ENCODE results near the gene SCGB3A1. TPM values are rescaled to one million over a fixed set of nuclear protein-coding genes. Genes with fewer than 3 reads are reported as not detected.

Gene SCGB3A1
- polyA plus RNA-seq, 1 donor (not counting 4 experiments of a cell fraction or from before 2014, with no cell fraction given): not detected

DNA sequence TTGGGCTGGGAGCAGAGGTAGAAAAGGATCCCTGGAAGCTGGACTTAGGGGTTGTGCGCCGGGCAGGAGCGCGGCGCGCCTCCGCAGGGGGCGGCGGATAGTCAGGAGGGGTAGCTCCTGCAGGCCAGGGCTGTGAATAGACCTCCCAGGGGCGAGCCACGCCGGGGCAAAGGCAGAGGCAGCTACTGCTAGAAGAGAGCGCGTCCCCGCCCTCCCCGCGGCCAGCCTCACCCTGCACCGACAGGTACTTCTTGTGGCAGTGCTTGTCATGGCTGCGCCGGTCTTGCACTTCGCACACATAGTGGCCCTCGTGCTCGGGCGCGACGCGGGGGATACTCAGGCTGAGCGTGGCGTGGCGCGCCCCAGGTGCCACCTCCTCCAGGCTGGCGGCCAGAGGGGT lies 30.0 kb upstream of the SCGB3A1 start:
- TF ChIP-seq, protein P1, sequence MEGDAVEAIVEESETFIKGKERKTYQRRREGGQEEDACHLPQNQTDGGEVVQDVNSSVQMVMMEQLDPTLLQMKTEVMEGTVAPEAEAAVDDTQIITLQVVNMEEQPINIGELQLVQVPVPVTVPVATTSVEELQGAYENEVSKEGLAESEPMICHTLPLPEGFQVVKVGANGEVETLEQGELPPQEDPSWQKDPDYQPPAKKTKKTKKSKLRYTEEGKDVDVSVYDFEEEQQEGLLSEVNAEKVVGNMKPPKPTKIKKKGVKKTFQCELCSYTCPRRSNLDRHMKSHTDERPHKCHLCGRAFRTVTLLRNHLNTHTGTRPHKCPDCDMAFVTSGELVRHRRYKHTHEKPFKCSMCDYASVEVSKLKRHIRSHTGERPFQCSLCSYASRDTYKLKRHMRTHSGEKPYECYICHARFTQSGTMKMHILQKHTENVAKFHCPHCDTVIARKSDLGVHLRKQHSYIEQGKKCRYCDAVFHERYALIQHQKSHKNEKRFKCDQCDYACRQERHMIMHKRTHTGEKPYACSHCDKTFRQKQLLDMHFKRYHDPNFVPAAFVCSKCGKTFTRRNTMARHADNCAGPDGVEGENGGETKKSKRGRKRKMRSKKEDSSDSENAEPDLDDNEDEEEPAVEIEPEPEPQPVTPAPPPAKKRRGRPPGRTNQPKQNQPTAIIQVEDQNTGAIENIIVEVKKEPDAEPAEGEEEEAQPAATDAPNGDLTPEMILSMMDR (optimal IDR thresholded peaks at IDR 0.05 in 1 of 3, IDR thresholded peaks at IDR 0.05 in 1 of 3, conservative IDR thresholded peaks at IDR 0.05 in 1 of 3; ENCODE audit: extremely low read depth in 1 of 3, insufficient read depth in 2 of 3, low read length in 3 of 3): no peak
- TF ChIP-seq EZH2 (IDR thresholded peaks at IDR 0.05; ENCODE audit: low read length): no peak
- Histone ChIP-seq H3K27ac (ENCODE audit: control insufficient read depth, insufficient read depth, low read length) (no peak overlapping the region), H3K4me3 (ENCODE audit: control insufficient read depth in 2 of 3, extremely low read depth in 1 of 3, insufficient read depth in 2 of 3, low read depth in 1 of 3, low read length in 3 of 3) (no peak overlapping the region), H3K4me1 (ENCODE audit: control insufficient read depth, extremely low read depth, insufficient read depth, low read length) (no peaks in the 10 kb centered on the region), H3K27me3 (ENCODE audit: control insufficient read depth, extremely low read depth, insufficient read depth, low read length) (peaks cover 34% of the 10 kb centered on the region), H2AFZ (ENCODE audit: control insufficient read depth, low read length) (no peak overlapping the region), H3K9ac (ENCODE audit: control insufficient read depth, extremely low read depth, insufficient read depth, low read length) (no peak overlapping the region), H3K79me2 (ENCODE audit: control insufficient read depth, insufficient read depth, low read length) (no peaks in the 10 kb centered on the region), H3K9me3 (ENCODE audit: control insufficient read depth, low read depth, low read length) (no peaks in the 10 kb centered on the region), H4K20me1 (ENCODE audit: control insufficient read depth, extremely low read depth, insufficient read depth, low read length) (no peaks in the 10 kb centered on the region), H3K4me2 (ENCODE audit: control insufficient read depth, extremely low read depth, insufficient read depth, low read depth, low read length) (no peak overlapping the region), H3K9me1 (ENCODE audit: control insufficient read depth, extremely low read depth, insufficient read depth, low read length) (no peaks in the 10 kb centered on the region), H3K36me3 (ENCODE audit: control insufficient read depth in 2 of 2, extremely low read depth in 1 of 2, insufficient read depth in 2 of 2, low read length in 2 of 2) (no peaks in the 10 kb centered on the region)
- no peak for DNase-seq (ENCODE audit: low read depth, low spot score)
- dilution Hi-C loops (cut with MboI; ENCODE audit: extremely low pct_ligation_motif_present, low sequenced_read_pairs): no loop called here
- FAIRE-seq: no peak

DNA sequence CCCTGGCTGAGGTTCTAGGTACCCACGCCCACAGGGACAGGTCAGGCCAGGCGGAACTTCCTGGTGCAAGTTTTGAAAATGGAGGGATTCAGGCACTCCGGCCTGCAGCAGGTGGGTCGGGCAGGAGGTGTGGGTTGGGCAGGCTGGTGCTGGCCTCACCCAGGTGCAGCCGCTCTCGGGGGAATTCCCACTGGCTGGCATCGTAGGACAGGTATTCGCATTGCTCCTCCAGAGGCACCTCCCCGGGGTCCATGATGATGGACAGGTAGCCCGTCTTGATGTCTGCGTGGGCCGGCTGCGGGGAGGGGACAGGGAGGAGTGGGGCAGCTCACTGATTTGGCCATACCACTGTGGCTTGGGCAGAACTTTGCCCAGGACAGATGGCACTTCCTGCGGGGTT lies 28.7 kb upstream of the SCGB3A1 start:
- H3K36me3 ChIP-seq (ENCODE audit: control insufficient read depth in 2 of 2, extremely low read depth in 1 of 2, insufficient read depth in 2 of 2, low read length in 2 of 2): no peaks in the 10 kb centered on the region
- H3K27ac ChIP-seq (ENCODE audit: control insufficient read depth, insufficient read depth, low read length): no peak overlapping the region
- H2AFZ ChIP-seq (ENCODE audit: control insufficient read depth, low read length): no peak overlapping the region
- TF ChIP-seq, protein P1 (optimal IDR thresholded peaks at IDR 0.05 in 1 of 3, IDR thresholded peaks at IDR 0.05 in 1 of 3, conservative IDR thresholded peaks at IDR 0.05 in 1 of 3; ENCODE audit: extremely low read depth in 1 of 3, insufficient read depth in 2 of 3, low read length in 3 of 3): no peak
- no peak for TF ChIP-seq EZH2 (IDR thresholded peaks at IDR 0.05; ENCODE audit: low read length)
- dilution Hi-C loops (cut with MboI; ENCODE audit: extremely low pct_ligation_motif_present, low sequenced_read_pairs): no loop called here
- no peak overlapping the region for H3K4me2 ChIP-seq (ENCODE audit: control insufficient read depth, extremely low read depth, insufficient read depth, low read depth, low read length)
- FAIRE-seq: no peak
- H4K20me1 ChIP-seq (ENCODE audit: control insufficient read depth, extremely low read depth, insufficient read depth, low read length): no peaks in the 10 kb centered on the region
- H3K4me3 ChIP-seq (ENCODE audit: control insufficient read depth in 2 of 3, extremely low read depth in 1 of 3, insufficient read depth in 2 of 3, low read depth in 1 of 3, low read length in 3 of 3): no peak overlapping the region
- H3K9me3 ChIP-seq (ENCODE audit: control insufficient read depth, low read depth, low read length): no peaks in the 10 kb centered on the region
- no peak for DNase-seq (ENCODE audit: low read depth, low spot score)
- no peak overlapping the region for H3K9ac ChIP-seq (ENCODE audit: control insufficient read depth, extremely low read depth, insufficient read depth, low read length)
- no peaks in the 10 kb centered on the region for H3K9me1 ChIP-seq (ENCODE audit: control insufficient read depth, extremely low read depth, insufficient read depth, low read length)
- no peaks in the 10 kb centered on the region for H3K4me1 ChIP-seq (ENCODE audit: control insufficient read depth, extremely low read depth, insufficient read depth, low read length)
- peaks cover 35% of the 10 kb centered on the region for H3K27me3 ChIP-seq (ENCODE audit: control insufficient read depth, extremely low read depth, insufficient read depth, low read length)
- no peaks in the 10 kb centered on the region for H3K79me2 ChIP-seq (ENCODE audit: control insufficient read depth, insufficient read depth, low read length)
